ENCODE data around the gene TAS1R3.

TAS1R3 gene

DNA sequence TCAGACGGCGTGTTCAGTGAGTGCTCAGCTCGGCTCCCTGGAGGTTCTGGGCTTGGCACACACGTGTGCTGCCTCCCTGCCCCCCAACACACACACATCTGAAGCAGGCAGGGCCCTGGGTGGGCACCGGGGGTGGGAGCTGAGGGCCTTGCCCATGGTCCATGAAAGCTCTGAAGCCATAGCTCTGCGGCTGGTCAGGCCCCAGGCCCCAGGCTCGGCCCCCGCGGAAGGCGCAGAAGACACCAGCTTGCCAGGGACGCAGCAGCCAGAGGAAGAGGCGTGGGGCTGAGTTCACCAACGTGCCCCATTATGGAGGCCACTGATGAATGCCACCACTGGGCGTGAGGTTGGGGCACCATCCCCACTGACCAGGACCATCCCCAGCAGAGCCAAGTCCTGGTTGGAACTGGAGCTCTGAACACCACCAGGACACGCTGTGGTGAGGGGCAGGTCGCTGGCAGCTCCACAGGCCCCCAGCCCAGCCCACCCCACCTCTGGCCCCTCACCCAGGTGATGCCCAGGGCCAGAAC is 39.8 kb downstream of the TAS1R3 start:
- peaks cover 33% of the 10 kb centered on the region for H3K36me3 Mint-ChIP-seq (ENCODE audit: insufficient read depth)
- H3K27me3 Mint-ChIP-seq = no peaks in the 10 kb centered on the region
- peak overlapping the region; percentile 40 to 49 for H3K4me3 Mint-ChIP-seq
- DNase-seq (no peak), ATAC-seq (replicated peaks) (no peak)
- H3K27ac Mint-ChIP-seq = peak overlapping the region; percentile 62 to 71
- H3K9me3 Mint-ChIP-seq = no peaks in the 10 kb centered on the region
- H3K4me1 Mint-ChIP-seq (ENCODE audit: low read depth in 2 of 2) = peaks cover 11 to 13% of the 10 kb centered on the region in 2 donors

- DNase-seq (peak; percentile 76 to 84 (median 81)), ATAC-seq (replicated peaks) (peak; percentile 73)
Measured at GRCh38 chr1:1371364-1371745, 40.3 kb downstream of the TAS1R3 start.

GRCh38 chr1:1371746-1372711 is 40.9 kb downstream of the TAS1R3 start:
- peaks cover 33% of the 10 kb centered on the region for H3K36me3 Mint-ChIP-seq (ENCODE audit: insufficient read depth)
- DNase-seq (peak; percentile 75 to 81 (median 75)), ATAC-seq (replicated peaks) (peak; percentile 29)
- peak overlapping the region; percentile 56 to 71 for H3K27ac Mint-ChIP-seq
- no peaks in the 10 kb centered on the region for H3K27me3 Mint-ChIP-seq
- no peaks in the 10 kb centered on the region for H3K9me3 Mint-ChIP-seq
- H3K4me1 Mint-ChIP-seq (ENCODE audit: low read depth in 2 of 2) = peaks cover 11 to 13% of the 10 kb centered on the region in 2 donors
- H3K4me3 Mint-ChIP-seq = peak overlapping the region; percentile 40 to 49

More at GRCh38 chr1:1371364-1371745, 40.3 kb downstream of the TAS1R3 start:
- Mint-ChIP-seq H3K27me3 (no peaks in the 10 kb centered on the region), H3K4me1 (ENCODE audit: low read depth in 2 of 2) (peaks cover 11 to 13% of the 10 kb centered on the region in 2 donors), H3K36me3 (ENCODE audit: insufficient read depth) (peaks cover 33% of the 10 kb centered on the region), H3K9me3 (no peaks in the 10 kb centered on the region), H3K27ac (peak overlapping the region; percentile 62 to 71), H3K4me3 (peak overlapping the region; percentile 40 to 49)

DNA sequence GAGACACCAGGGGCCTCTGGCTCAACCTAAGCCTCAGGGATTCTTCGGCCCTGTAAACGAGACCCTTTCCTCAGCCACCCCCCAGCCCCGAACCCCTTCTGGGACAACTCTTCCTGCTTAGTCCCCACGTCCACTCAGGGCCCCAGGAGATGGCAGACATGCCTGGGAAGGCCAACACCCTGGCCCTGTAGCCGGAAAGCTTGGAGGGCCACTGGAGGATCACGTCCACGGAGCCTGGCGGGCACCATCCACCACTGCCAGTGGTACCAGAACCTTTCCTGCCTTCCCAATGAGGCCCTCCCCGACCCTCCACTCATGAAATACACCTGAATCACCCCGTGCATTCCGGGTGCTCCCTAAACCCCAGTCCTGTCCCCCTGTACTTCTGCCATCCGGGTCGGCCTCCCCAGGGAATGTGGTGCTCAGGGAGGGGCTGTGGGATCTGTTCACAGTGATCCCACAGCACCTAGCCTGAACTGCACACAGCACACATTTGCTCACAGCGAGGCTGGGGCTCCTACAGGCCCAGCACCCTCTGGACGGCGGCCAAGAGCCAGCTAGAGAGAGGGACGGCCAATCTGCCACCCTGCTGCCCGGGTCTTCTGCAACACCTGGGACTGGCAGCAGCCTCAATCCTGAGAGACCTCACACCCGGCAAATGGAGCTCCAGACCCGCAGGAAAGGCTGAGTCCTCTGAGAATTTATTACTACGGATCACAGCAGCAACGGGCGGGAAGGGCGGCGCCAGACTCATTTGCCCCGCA is 42.2 kb downstream of the TAS1R3 start:
- Mint-ChIP-seq H3K4me3 (peak overlapping the region; percentile 31 to 87), H3K36me3 (ENCODE audit: insufficient read depth) (peaks cover 33% of the 10 kb centered on the region), H3K4me1 (ENCODE audit: low read depth in 2 of 2) (peaks cover 11 to 13% of the 10 kb centered on the region in 2 donors), H3K27ac (peak overlapping the region in 1 of 2 donors; percentile 66), H3K9me3 (no peaks in the 10 kb centered on the region), H3K27me3 (no peaks in the 10 kb centered on the region)
- ATAC-seq (replicated peaks) (no peak), DNase-seq (no peak)

DNA sequence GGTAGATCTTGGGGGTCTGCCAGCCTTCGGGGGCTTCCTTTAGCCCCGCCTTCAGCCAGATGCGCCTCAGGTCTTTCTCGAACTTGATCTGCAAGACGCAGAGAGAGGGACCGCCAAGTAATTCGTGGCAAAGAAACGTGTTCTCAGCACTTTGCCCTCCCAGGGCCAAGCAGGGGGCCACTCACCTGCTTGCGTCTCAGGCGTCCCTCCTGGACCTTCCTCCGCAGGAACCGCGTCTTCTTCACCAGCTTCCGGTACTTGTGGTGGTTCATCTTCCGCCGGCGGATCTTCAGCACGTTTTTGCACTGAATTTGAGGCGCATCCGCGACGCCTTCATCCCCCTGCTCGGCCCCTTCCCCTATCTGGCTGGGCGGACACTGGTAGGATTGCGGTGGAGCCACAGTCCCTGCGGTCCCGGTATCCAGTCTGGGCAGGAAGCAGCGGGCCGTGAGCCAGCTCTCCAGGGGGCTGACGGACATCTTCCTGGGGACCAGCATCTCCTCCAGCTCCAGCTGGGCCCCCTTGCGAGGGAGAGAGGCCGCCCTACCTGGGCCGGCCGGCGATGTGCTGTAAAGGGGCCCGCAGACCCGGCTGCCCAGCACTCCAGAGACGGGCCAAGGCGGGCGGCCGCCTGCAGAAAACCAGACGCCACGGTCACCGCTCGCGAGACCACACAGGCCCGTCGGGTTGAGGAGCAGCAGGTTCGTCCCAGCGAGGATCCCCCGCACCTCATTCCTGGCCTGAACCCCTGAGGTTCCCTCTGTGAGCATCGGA is 42.9 kb downstream of the TAS1R3 start:
- peaks cover 11 to 13% of the 10 kb centered on the region in 2 donors for H3K4me1 Mint-ChIP-seq (ENCODE audit: low read depth in 2 of 2)
- peak overlapping the region; percentile 87 to 89 for H3K4me3 Mint-ChIP-seq
- H3K9me3 Mint-ChIP-seq = no peaks in the 10 kb centered on the region
- H3K27me3 Mint-ChIP-seq = no peaks in the 10 kb centered on the region
- H3K27ac Mint-ChIP-seq = peak overlapping the region in 1 of 2 donors; percentile 96
- no peak for DNase-seq
- peaks cover 33% of the 10 kb centered on the region for H3K36me3 Mint-ChIP-seq (ENCODE audit: insufficient read depth)
- no peak for ATAC-seq (replicated peaks)

DNA sequence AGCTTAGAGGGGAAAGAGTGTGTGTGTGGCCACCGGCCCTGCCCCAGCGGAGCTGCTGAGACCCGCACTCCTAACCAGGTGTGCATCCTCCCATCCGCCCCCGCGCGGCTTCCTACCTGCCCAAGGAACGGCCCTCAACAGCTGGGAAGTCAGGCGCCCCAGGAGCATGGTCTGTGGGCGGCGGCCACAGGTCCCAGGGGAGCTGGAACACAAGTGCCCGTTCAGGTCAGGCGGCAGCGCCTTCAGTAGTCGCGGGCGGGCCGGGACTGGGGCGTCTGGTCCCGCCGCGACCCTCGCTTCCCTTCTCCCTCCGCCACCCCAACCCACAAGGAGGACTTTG is 43.5 kb downstream of the TAS1R3 start:
- H3K4me1 Mint-ChIP-seq (ENCODE audit: low read depth in 2 of 2) = peaks cover 11 to 13% of the 10 kb centered on the region in 2 donors
- H3K27me3 Mint-ChIP-seq = no peaks in the 10 kb centered on the region
- ATAC-seq (replicated peaks) = no peak
- peak overlapping the region; percentile 87 to 89 for H3K4me3 Mint-ChIP-seq
- H3K27ac Mint-ChIP-seq = peak overlapping the region; percentile 95 to 96
- no peak for DNase-seq
- H3K9me3 Mint-ChIP-seq = no peaks in the 10 kb centered on the region
- H3K36me3 Mint-ChIP-seq (ENCODE audit: insufficient read depth) = peaks cover 29% of the 10 kb centered on the region

GRCh38 chr1:1374929-1375662 is 44.0 kb downstream of the TAS1R3 start, which contains the start of gene AURKAIP1:
AURKAIP1 (minus strand) TSS chr1:1375207; CDS start chr1:1374756, 451 bp downstream.
- Mint-ChIP-seq H3K36me3 (ENCODE audit: insufficient read depth) (peaks cover 27% of the 10 kb centered on the region), H3K27me3 (no peaks in the 10 kb centered on the region), H3K4me1 (ENCODE audit: low read depth in 2 of 2) (peaks cover 11 to 13% of the 10 kb centered on the region in 2 donors), H3K9me3 (no peaks in the 10 kb centered on the region), H3K4me3 (peak within 1 kb of the TSS; percentile 87 to 89), H3K27ac (peak within 1 kb of the TSS; percentile 95 to 96)
- ATAC-seq (replicated peaks) (peak; percentile 70), DNase-seq (peak; percentile 91 to 92 (median 92))

DNA sequence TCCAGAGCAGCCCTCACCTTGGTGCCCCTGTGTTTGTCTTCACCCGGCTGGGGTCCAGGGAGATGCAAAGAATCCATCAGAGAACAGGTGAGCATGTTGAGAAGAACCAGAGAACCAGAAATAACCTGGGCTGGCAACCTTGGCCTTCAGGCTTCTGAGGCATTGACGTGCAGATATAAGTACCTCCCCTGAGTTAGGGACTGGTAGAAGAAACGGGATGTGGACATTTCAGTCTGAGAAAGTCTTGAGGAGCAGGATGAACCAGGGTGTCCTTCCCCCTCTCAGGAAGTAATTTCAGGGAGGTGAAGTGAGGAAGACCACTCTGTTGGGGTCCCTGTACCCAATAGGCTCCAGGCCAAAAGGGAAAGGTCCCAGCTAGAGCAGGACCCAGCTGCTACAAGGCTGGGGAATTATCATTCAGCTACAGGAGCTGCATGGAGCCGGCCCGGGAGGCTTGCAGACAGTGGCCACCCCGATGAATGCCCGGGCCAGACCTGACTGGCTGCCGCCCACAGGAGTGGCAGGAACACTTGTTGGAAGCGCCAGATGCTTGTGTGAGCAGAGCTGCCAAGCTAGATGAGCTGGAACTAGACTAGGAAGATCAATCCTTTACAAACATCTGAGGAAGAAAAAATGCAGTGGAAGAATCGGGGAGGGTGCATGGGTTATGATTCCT is 45.6 kb downstream of the TAS1R3 start:
- Mint-ChIP-seq H3K4me3 (peak overlapping the region in 1 of 2 donors; percentile 87), H3K36me3 (ENCODE audit: insufficient read depth) (peaks cover 20% of the 10 kb centered on the region), H3K27me3 (no peaks in the 10 kb centered on the region), H3K9me3 (no peaks in the 10 kb centered on the region), H3K4me1 (ENCODE audit: low read depth in 2 of 2) (peaks cover 9 to 13% of the 10 kb centered on the region in 2 donors), H3K27ac (peak overlapping the region; percentile 52 to 96)
- no peak for DNase-seq
- ATAC-seq (replicated peaks) = no peak

GRCh38 chr1:1377540-1378205 is 46.6 kb downstream of the TAS1R3 start:
- ATAC-seq (replicated peaks) (no peak), DNase-seq (no peak)
- Mint-ChIP-seq H3K4me1 (ENCODE audit: low read depth in 2 of 2) (peaks cover 7 to 10% of the 10 kb centered on the region in 2 donors), H3K4me3 (no peak overlapping the region), H3K27me3 (no peaks in the 10 kb centered on the region), H3K36me3 (ENCODE audit: insufficient read depth) (peaks cover 13% of the 10 kb centered on the region), H3K27ac (peak overlapping the region in 1 of 2 donors; percentile 52), H3K9me3 (no peaks in the 10 kb centered on the region)

- no peak for ATAC-seq (replicated peaks)
- H3K4me3 Mint-ChIP-seq = no peak overlapping the region
- peaks cover 4% of the 10 kb centered on the region for H3K36me3 Mint-ChIP-seq (ENCODE audit: insufficient read depth)
Measured at GRCh38 chr1:1380860-1381259, 49.8 kb downstream of the TAS1R3 start.

DNA sequence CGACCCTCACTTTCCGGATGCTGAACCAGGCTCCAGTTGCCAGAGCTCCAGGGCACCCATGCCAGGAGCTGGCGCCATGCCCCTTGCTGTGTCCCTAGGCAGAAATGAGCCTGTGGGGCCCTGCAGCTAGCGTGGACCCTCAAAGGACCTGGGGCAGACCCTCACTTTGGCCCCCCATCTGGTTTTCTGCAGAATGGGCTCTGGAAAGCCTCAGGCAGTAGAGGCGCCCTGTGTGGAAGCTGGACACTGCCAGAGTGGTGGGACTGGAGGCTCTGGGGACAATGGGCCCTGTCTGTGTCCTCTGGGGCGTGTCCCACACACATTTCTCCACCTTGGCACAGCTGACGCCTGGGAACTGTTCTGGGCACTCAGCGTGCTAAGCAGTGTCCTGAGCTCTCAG is 50.2 kb downstream of the TAS1R3 start:
- H3K9me3 Mint-ChIP-seq = no peaks in the 10 kb centered on the region
- ATAC-seq (replicated peaks) (no peak), DNase-seq (no peak)
- H3K36me3 Mint-ChIP-seq (ENCODE audit: insufficient read depth) = peaks cover 8% of the 10 kb centered on the region
- no peak overlapping the region for H3K4me3 Mint-ChIP-seq
- H3K27me3 Mint-ChIP-seq = no peaks in the 10 kb centered on the region
- no peak overlapping the region for H3K27ac Mint-ChIP-seq
- no peaks in the 10 kb centered on the region for H3K4me1 Mint-ChIP-seq (ENCODE audit: low read depth in 2 of 2)

More at GRCh38 chr1:1380860-1381259, 49.8 kb downstream of the TAS1R3 start:
- no peak overlapping the region for H3K27ac Mint-ChIP-seq
- DNase-seq = no peak
- no peaks in the 10 kb centered on the region for H3K4me1 Mint-ChIP-seq (ENCODE audit: low read depth in 2 of 2)
- no peaks in the 10 kb centered on the region for H3K27me3 Mint-ChIP-seq
- H3K9me3 Mint-ChIP-seq = no peaks in the 10 kb centered on the region

Measured in effector memory CD8-positive, alpha-beta T cell (primary cell).